ENCODE results near the gene ATP6V1G3. TPM values are rescaled to one million over a fixed set of nuclear protein-coding genes. Genes with fewer than 3 reads are reported as not detected.

Gene ATP6V1G3
- total RNA-seq, 2 experiments from 2014 or later = 0.66 TPM; not detected in 1

GRCh38 chr1:198577444-198577843 lies 37.0 kb upstream of the ATP6V1G3 start:
- no peaks in the 10 kb centered on the region for H3K9me3 ChIP-seq (ENCODE audit: low read length)
- ChIA-PET POLR2A (interaction anchor here (0.6 to 1.7 kb wide), 3 partner anchors 12 to 1632 kb away, joined by 3 to 11 read pairs (median 3); no protein-coding TSS in a partner anchor), CTCF (ENCODE audit: unreplicated experiment) (no interaction called here)

GRCh38 chr1:198575798-198576641 lies 35.5 kb upstream of the ATP6V1G3 start:
- no peak for TF ChIP-seq CTCF (conservative IDR thresholded peaks at IDR 0.05; ENCODE audit: low read length)
- TF ChIP-seq EZH2phosphoT487 (IDR thresholded peaks at IDR 0.05; ENCODE audit: borderline replicate concordance, low read depth, low read length) = no peak
- Histone ChIP-seq H4K20me1 (ENCODE audit: insufficient read depth, low read length) (no peaks in the 10 kb centered on the region), H3K4me2 (ENCODE audit: low read length) (no peak overlapping the region), H2AFZ (ENCODE audit: low read length) (no peak overlapping the region), H3K4me1 (ENCODE audit: insufficient read depth, low read length, poor library complexity, severe bottlenecking) (peaks cover 8% of the 10 kb centered on the region), H3K9me2 (ENCODE audit: insufficient read depth, low read length) (no peaks in the 10 kb centered on the region), H3K36me3 (ENCODE audit: insufficient read depth, low read length) (no peaks in the 10 kb centered on the region), H3K79me2 (ENCODE audit: insufficient read depth, low read depth, low read length) (no peaks in the 10 kb centered on the region), H3K27ac (ENCODE audit: low read depth, low read length, poor library complexity, severe bottlenecking) (no peak overlapping the region), H3K9me3 (ENCODE audit: low read length) (no peaks in the 10 kb centered on the region), H3K4me3 (ENCODE audit: low read depth, low read length, poor library complexity, severe bottlenecking) (no peak overlapping the region)
- ChIA-PET POLR2A (interaction anchor here (0.6 to 2.3 kb wide), 15 partner anchors 8 to 107 kb away, joined by 3 to 11 read pairs (median 3); no protein-coding TSS in a partner anchor), CTCF (ENCODE audit: unreplicated experiment) (interaction anchor here (0.9 to 1.5 kb wide), 3 partner anchors 11 to 44 kb away, joined by 3 to 4 read pairs (median 3); no protein-coding TSS in a partner anchor)
- no peak for DNase-seq (ENCODE audit: low spot score)
- intact Hi-C loops (cut with micrococcal nuclease; ENCODE audit: unreplicated experiment) = no loop called here
- BruUV-seq (replicated peaks) = no TSS peak

More at GRCh38 chr1:198577444-198577843, 37.0 kb upstream of the ATP6V1G3 start:
- no peak overlapping the region for H3K4me2 ChIP-seq (ENCODE audit: low read length)
- H2AFZ ChIP-seq (ENCODE audit: low read length) = no peak overlapping the region
- H3K36me3 ChIP-seq (ENCODE audit: insufficient read depth, low read length) = no peaks in the 10 kb centered on the region
- no peaks in the 10 kb centered on the region for H3K9me2 ChIP-seq (ENCODE audit: insufficient read depth, low read length)
- no peak for DNase-seq (ENCODE audit: low spot score)
- no peak overlapping the region for H3K27ac ChIP-seq (ENCODE audit: low read depth, low read length, poor library complexity, severe bottlenecking)
- no peak for TF ChIP-seq CTCF (conservative IDR thresholded peaks at IDR 0.05; ENCODE audit: low read length)
- TF ChIP-seq EZH2phosphoT487 (IDR thresholded peaks at IDR 0.05; ENCODE audit: borderline replicate concordance, low read depth, low read length) = no peak
- H4K20me1 ChIP-seq (ENCODE audit: insufficient read depth, low read length) = no peaks in the 10 kb centered on the region
- no peaks in the 10 kb centered on the region for H3K79me2 ChIP-seq (ENCODE audit: insufficient read depth, low read depth, low read length)
- no peak overlapping the region for H3K4me3 ChIP-seq (ENCODE audit: low read depth, low read length, poor library complexity, severe bottlenecking)
- intact Hi-C loops (cut with micrococcal nuclease; ENCODE audit: unreplicated experiment) = no loop called here
- BruUV-seq (replicated peaks) = no TSS peak
- peaks cover 8% of the 10 kb centered on the region for H3K4me1 ChIP-seq (ENCODE audit: insufficient read depth, low read length, poor library complexity, severe bottlenecking)

- no peak for DNase-seq (ENCODE audit: low spot score)
- peaks cover 8% of the 10 kb centered on the region for H3K4me1 ChIP-seq (ENCODE audit: insufficient read depth, low read length, poor library complexity, severe bottlenecking)
- no peaks in the 10 kb centered on the region for H3K36me3 ChIP-seq (ENCODE audit: insufficient read depth, low read length)
- no peak overlapping the region for H2AFZ ChIP-seq (ENCODE audit: low read length)
- ChIA-PET CTCF (ENCODE audit: unreplicated experiment) (interaction anchor here (0.9 to 1.5 kb wide), 2 partner anchors 11 to 21 kb away, joined by 3 read pairs; no protein-coding TSS in a partner anchor), POLR2A (interaction anchor here (0.5 to 2.3 kb wide), 7 partner anchors 12 to 389 kb away, joined by 3 to 9 read pairs (median 3); no protein-coding TSS in a partner anchor)
- TF ChIP-seq CTCF (conservative IDR thresholded peaks at IDR 0.05; ENCODE audit: low read length) = no peak
- no peak for TF ChIP-seq EZH2phosphoT487 (IDR thresholded peaks at IDR 0.05; ENCODE audit: borderline replicate concordance, low read depth, low read length)
- H3K4me3 ChIP-seq (ENCODE audit: low read depth, low read length, poor library complexity, severe bottlenecking) = no peak overlapping the region
- H3K27ac ChIP-seq (ENCODE audit: low read depth, low read length, poor library complexity, severe bottlenecking) = no peak overlapping the region
- BruUV-seq (replicated peaks) = no TSS peak
- H3K9me2 ChIP-seq (ENCODE audit: insufficient read depth, low read length) = no peaks in the 10 kb centered on the region
- H3K9me3 ChIP-seq (ENCODE audit: low read length) = no peaks in the 10 kb centered on the region
- H3K79me2 ChIP-seq (ENCODE audit: insufficient read depth, low read depth, low read length) = no peaks in the 10 kb centered on the region
- intact Hi-C loops (cut with micrococcal nuclease; ENCODE audit: unreplicated experiment) = no loop called here
- H3K4me2 ChIP-seq (ENCODE audit: low read length) = no peak overlapping the region
- no peaks in the 10 kb centered on the region for H4K20me1 ChIP-seq (ENCODE audit: insufficient read depth, low read length)
Measured at GRCh38 chr1:198575292-198575691, 34.8 kb upstream of the ATP6V1G3 start.
